IMR-90 (cell line): ENCODE measurements around the gene ANKRD33B. TPM values are rescaled to one million over a fixed set of nuclear protein-coding genes. Genes with fewer than 3 reads are reported as not detected.

Experiments
- ATAC-seq: fragments of 200-7000 bp; cut with Tn5 transposase; 2 replicates; pipeline ENCODE4 v1.9.1; 2020; ENCODE audit warnings: low read depth, mild to moderate bottlenecking, moderate library complexity
- BruUV-seq: library from RNA; stranded (reverse); fragments of 400-500 nt; replicated peaks from 2 replicates; lab custom pipeline; 2021; lab: Mats Ljungman, UMichigan
- CTCF ChIA-PET: fragments of 300-600 bp; formaldehyde crosslinking; extraction: SDS; loops from one replicate; lab custom pipeline; 2021; ENCODE audit warnings: antibody characterized with exemption; lab: Yijun Ruan, JAX
- POLR2A ChIA-PET: fragments of 300-600 bp; sonication (Branson Sonifier 250); formaldehyde crosslinking; loops from one replicate; lab custom pipeline; 2022; ENCODE audit warnings: antibody characterized with exemption; ENCODE audit not compliant: unreplicated experiment; lab: Charles Lee
- DNase-seq: peaks from one replicate; pipeline ENCODE4 v3.0.0; 2013
- H2AFZ ChIP-seq: replicated peaks from 2 replicates; pipeline ENCODE3; 2013; ENCODE audit warnings: low read length, mild to moderate bottlenecking; ENCODE audit not compliant: poor library complexity
- H2AK5ac ChIP-seq: 2 replicates; pipeline ENCODE4 v1.6.1; 2013; ENCODE audit warnings: low read depth, low read length, inconsistent platforms
- H2AK9ac ChIP-seq: replicated peaks from 2 replicates; pipeline ENCODE3; 2013; ENCODE audit warnings: mild to moderate bottlenecking, low read depth, low read length, moderate library complexity; ENCODE audit not compliant: poor library complexity
- H2BK120ac ChIP-seq: 2 replicates; pipeline ENCODE4 v1.6.1; 2013; ENCODE audit warnings: low read depth, low read length, inconsistent platforms
- H2BK15ac ChIP-seq: 3 replicates; pipeline ENCODE4 v1.6.1; 2013; ENCODE audit warnings: low read depth, low read length, inconsistent platforms
- H2BK20ac ChIP-seq: 2 replicates; pipeline ENCODE4 v1.6.1; 2013; ENCODE audit warnings: low read depth, mild to moderate bottlenecking, inconsistent platforms, low read length, moderate library complexity
- H2BK5ac ChIP-seq: 2 replicates; pipeline ENCODE4 v1.6.1; 2013; ENCODE audit warnings: mild to moderate bottlenecking, low read depth, low read length, inconsistent platforms; ENCODE audit not compliant: poor library complexity, severe bottlenecking
- H3K14ac ChIP-seq: replicated peaks from 2 replicates; pipeline ENCODE4 v1.6.1; 2013; ENCODE audit warnings: low read depth, low read length, inconsistent platforms
- H3K18ac ChIP-seq: 2 replicates; pipeline ENCODE4 v1.6.1; 2013; ENCODE audit warnings: low read depth, low read length, control low read depth
- H3K23ac ChIP-seq: 2 replicates; pipeline ENCODE4 v1.6.1; 2013; ENCODE audit warnings: low read depth, low read length, inconsistent platforms
- H3K27ac ChIP-seq: 2 replicates; pipeline ENCODE4 v1.5.1; 2013; ENCODE audit warnings: mild to moderate bottlenecking, control low read depth, low read length; ENCODE audit not compliant: insufficient read depth
- H3K27me3 ChIP-seq: 2 replicates; pipeline ENCODE4 v1.6.1; 2013; ENCODE audit warnings: low read length; ENCODE audit not compliant: control insufficient read depth, insufficient read depth
- H3K36me3 ChIP-seq: 2 replicates; pipeline ENCODE4 v1.6.1; 2013; ENCODE audit warnings: low read length, mixed read lengths; ENCODE audit not compliant: control insufficient read depth, insufficient read depth
- H3K4ac ChIP-seq: 2 replicates; pipeline ENCODE4 v1.6.1; 2013; ENCODE audit warnings: low read depth, low read length, inconsistent platforms
- H3K4me1 ChIP-seq: 2 replicates; pipeline ENCODE4 v1.6.1; 2013; ENCODE audit warnings: low read length, mixed read lengths; ENCODE audit not compliant: control insufficient read depth, insufficient read depth
- H3K4me2 ChIP-seq: 2 replicates; pipeline ENCODE4 v1.6.1; 2013; ENCODE audit warnings: low read depth, mild to moderate bottlenecking, control low read depth, low read length, moderate library complexity
- H3K4me3 ChIP-seq: 2 replicates; pipeline ENCODE4 v1.5.1; 2013; ENCODE audit warnings: low read depth, mild to moderate bottlenecking, control low read depth, low read length, moderate library complexity; ENCODE audit not compliant: insufficient read depth
- H3K56ac ChIP-seq: 2 replicates; pipeline ENCODE4 v1.6.1; 2013; ENCODE audit warnings: low read length, inconsistent platforms; ENCODE audit not compliant: insufficient read depth; ENCODE audit errors: extremely low read depth
- H3K79me1 ChIP-seq, 2 experiments: 2 replicates each; pipeline ENCODE4 v1.6.1; 2013; ENCODE audit warnings: low read length in 2 of 2, inconsistent platforms in 1 of 2, low read depth in 1 of 2
- H3K9ac ChIP-seq: 2 replicates; pipeline ENCODE4 v1.6.1; 2013; ENCODE audit warnings: low read depth, low read length, control low read depth
- H3K9me1 ChIP-seq: 2 replicates; pipeline ENCODE4 v1.6.1; 2013; ENCODE audit warnings: low read length, inconsistent platforms; ENCODE audit not compliant: insufficient read depth
- H3K9me3 ChIP-seq: 2 replicates; pipeline ENCODE4 v1.6.1; 2013; ENCODE audit warnings: low read length; ENCODE audit not compliant: control insufficient read depth, insufficient read depth
- H4K20me1 ChIP-seq: 2 replicates; pipeline ENCODE4 v1.6.1; 2013; ENCODE audit warnings: low read length, inconsistent platforms; ENCODE audit not compliant: insufficient read depth
- H4K5ac ChIP-seq: 2 replicates; pipeline ENCODE4 v1.6.1; 2013; ENCODE audit warnings: mild to moderate bottlenecking, low read depth, low read length, control low read depth
- H4K8ac ChIP-seq, 2 experiments: 2 replicates each; pipeline ENCODE4 v1.6.1; 2013; ENCODE audit warnings: low read depth in 2 of 2, low read length in 2 of 2, control low read depth in 1 of 2, inconsistent platforms in 1 of 2
- H4K91ac ChIP-seq: 2 replicates; pipeline ENCODE4 v1.6.1; 2013; ENCODE audit warnings: low read depth, low read length, inconsistent platforms; ENCODE audit not compliant: insufficient read depth
- MAFK ChIP-seq: IDR thresholded peaks from 2 replicates; pipeline ENCODE4 v1.6.1; 2012; ENCODE audit warnings: low read depth, low read length, improper control_type of control experiment
- RCOR1 ChIP-seq: IDR thresholded peaks from 2 replicates; pipeline ENCODE4 v1.6.1; 2012; ENCODE audit warnings: mild to moderate bottlenecking, low read length, improper control_type of control experiment; ENCODE audit not compliant: insufficient replicate concordance
- WGBS, 2 experiments: methylation state at CpG; one replicate each; pipeline versions ENCODE4 v1.1.5 to v1.1.7; 2013; ENCODE audit warnings: missing lambda C conversion rate in 2 of 2; ENCODE audit not compliant: insufficient read length in 1 of 2; ENCODE audit errors: extremely low coverage in 2 of 2; 5-methylcytosine and 5-hydroxymethylcytosine counted together
- dilution Hi-C: fragments of 300-500 bp; cut with HindIII; formaldehyde crosslinking; loops from one replicate; pipeline ENCODE4 v1.14.3; 2018; ENCODE audit warnings: low sequenced_read_pairs; ENCODE audit not compliant: unreplicated experiment
- in situ Hi-C: fragments of 300-500 bp; cut with MboI; formaldehyde crosslinking; loops from 3 replicates; pipeline ENCODE4 v1.14.3; 2019; ENCODE audit warnings: low sequenced_read_pairs, inconsistent platforms, mixed read lengths
- intact Hi-C: fragments of 100-400 bp; cut with micrococcal nuclease; formaldehyde crosslinking; loops from 2 replicates; pipeline ENCODE4 v1.10.0; 2022
- polyA plus RNA-seq, 3 experiments: library from polyadenylated mRNA; depleted of rRNA; stranded (reverse); fragments of >200 nt; gene quantifications; 2 replicates each; pipeline ENCODE4 v1.2.3, GENCODE V29; 2012; ENCODE audit warnings: low replicate concordance in 1 of 3
- total RNA-seq: library from RNA; depleted of rRNA; stranded (reverse); fragments of >200 nt; gene quantifications from 2 replicates; pipeline ENCODE4 v1.2.3, GENCODE V29; 2012
- TF ChIP-seq, protein P1 (sequence below): fragments of 150-350 bp; IDR thresholded peaks from 2 replicates; pipeline ENCODE4 v1.6.1; 2017; ENCODE audit warnings: mild to moderate bottlenecking, antibody characterized with exemption, low read length, low read depth

Gene ANKRD33B
- total and polyA plus RNA-seq, 2 of the 4 experiments (the other 2 are of a cell fraction) = 2.5 to 3.3 TPM

DNA sequence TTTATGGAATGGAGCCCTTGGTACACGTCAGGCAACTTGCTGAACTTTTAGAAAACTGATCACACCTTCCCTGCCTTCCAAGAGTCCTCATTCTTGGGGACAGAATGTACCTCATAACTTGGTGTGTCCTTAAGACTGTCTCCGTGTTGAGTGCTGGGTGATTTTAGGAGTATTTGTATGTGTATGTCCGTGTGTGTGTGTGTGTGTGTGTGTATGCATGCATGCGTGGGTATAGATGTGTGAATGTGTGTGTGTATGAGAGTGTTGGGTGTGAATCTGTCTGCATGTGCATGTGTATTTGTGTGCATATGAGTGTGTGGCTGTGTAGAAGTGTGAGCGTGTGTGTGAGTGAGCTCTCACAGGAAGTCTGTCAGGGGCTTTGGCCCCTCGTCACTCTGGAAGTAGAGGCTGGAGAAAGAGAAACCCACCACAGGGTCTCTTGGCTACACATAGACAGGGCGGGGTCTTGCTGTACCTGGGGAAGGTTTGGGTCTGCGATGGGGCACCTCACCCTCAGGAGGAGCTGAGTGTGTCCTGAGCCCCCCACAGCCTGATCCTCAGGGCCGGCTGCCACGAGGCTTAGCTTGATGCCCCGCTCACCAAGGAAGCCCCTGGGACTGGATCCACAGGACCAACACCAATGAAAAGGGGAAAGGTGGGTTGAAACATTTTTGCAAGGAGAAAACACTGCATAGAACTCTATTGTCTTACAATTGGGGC is 33.1 kb upstream of the ANKRD33B start:
- Histone ChIP-seq H3K23ac (no peak overlapping the region), H4K91ac (no peak overlapping the region), H3K4me2 (no peak overlapping the region), H3K27ac (no peak overlapping the region), H3K27me3 (no peaks in the 10 kb centered on the region), H3K4ac (no peak overlapping the region), H2BK120ac (no peak overlapping the region; the same call in 1 of the 2 replicates), H3K56ac (no peak overlapping the region), H4K5ac (no peak overlapping the region), H2AFZ (no peak overlapping the region), H3K4me1 (peaks cover 16% of the 10 kb centered on the region), H3K36me3 (no peaks in the 10 kb centered on the region), H3K14ac (no peak overlapping the region; the same call in 1 of the 2 replicates), H3K4me3 (no peak overlapping the region), H2BK15ac (peak overlapping the region; percentile 85; the same call in 1 of the 3 replicates), H3K9ac (no peak overlapping the region), H2BK5ac (peak overlapping the region; percentile 9), H3K79me1 (no peaks in the 10 kb centered on the region), H4K8ac (no peak overlapping the region), H2AK9ac (no peak overlapping the region), H3K9me3 (no peaks in the 10 kb centered on the region), H3K9me1 (peaks cover 15% of the 10 kb centered on the region), H4K20me1 (no peaks in the 10 kb centered on the region), H2BK20ac (0 out of 2 replicates have a peak overlapping the region, but pooled peaks have one; percentile 54), H2AK5ac (peak overlapping the region; percentile 45; the same call in 1 of the 2 replicates), H3K18ac (peak overlapping the region; percentile 60; the same call in 1 of the 2 replicates)
- DNase-seq (no peak), ATAC-seq (no peak)
- CTCF ChIA-PET = no interaction called here
- no TSS peak for BruUV-seq
- POLR2A ChIA-PET = no interaction called here
- dilution Hi-C loops (no loop called here), in situ Hi-C loops (no loop called here), intact Hi-C loops (no loop called here)
- TF ChIP-seq RCOR1 (no peak), MAFK (no peak)
- TF ChIP-seq, protein P1, sequence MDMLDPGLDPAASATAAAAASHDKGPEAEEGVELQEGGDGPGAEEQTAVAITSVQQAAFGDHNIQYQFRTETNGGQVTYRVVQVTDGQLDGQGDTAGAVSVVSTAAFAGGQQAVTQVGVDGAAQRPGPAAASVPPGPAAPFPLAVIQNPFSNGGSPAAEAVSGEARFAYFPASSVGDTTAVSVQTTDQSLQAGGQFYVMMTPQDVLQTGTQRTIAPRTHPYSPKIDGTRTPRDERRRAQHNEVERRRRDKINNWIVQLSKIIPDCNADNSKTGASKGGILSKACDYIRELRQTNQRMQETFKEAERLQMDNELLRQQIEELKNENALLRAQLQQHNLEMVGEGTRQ = no peak
- 80% methylated on average over 1 of the region's 11 CpGs; no CpG with 5 or more reads in 1 of the 2 experiments for WGBS, 2 experiments
